ENCODE data around the gene NPR3.

NPR3 gene

GRCh38 chr5:32710550-32711361, at the start of gene NPR3:
Gene NPR3, plus strand, starts transcription at chr5:32711321. Its CDS starts 456 bp downstream, at chr5:32711777.
- H3K9me3 ChIP-seq (ENCODE audit: insufficient read depth, low read depth, low read length) = peaks cover 3% of the 10 kb centered on the region; the same call in 1 of the 2 replicates
- peaks cover 11% of the 10 kb centered on the region; the same call in 1 of the 2 replicates for H3K4me1 ChIP-seq (ENCODE audit: insufficient read depth, low read length)
- H3K36me3 ChIP-seq (ENCODE audit: insufficient read depth, low read depth, low read length) = no peaks in the 10 kb centered on the region
- H3K4me3 ChIP-seq (ENCODE audit: low read length) = peak within 1 kb of the TSS; percentile 78
- no peak within 1 kb of the TSS; the same call in 1 of the 2 replicates for H3K9ac ChIP-seq (ENCODE audit: low read depth, low read length)
- peaks cover 83% of the 10 kb centered on the region for H3K27me3 ChIP-seq (ENCODE audit: insufficient read depth, low read length)
- H3K27ac ChIP-seq (ENCODE audit: low read length) = no peak within 1 kb of the TSS

GRCh38 chr5:32664523-32664922, 46.6 kb upstream of the NPR3 start:
- no peak overlapping the region for H3K4me3 ChIP-seq (ENCODE audit: low read length)
- H3K4me1 ChIP-seq (ENCODE audit: insufficient read depth, low read length) = no peaks in the 10 kb centered on the region
- peaks cover 39% of the 10 kb centered on the region for H3K9me3 ChIP-seq (ENCODE audit: insufficient read depth, low read depth, low read length)

GRCh38 chr5:32668552-32668951, 42.6 kb upstream of the NPR3 start:
- Histone ChIP-seq H3K4me1 (ENCODE audit: insufficient read depth, low read length) (no peaks in the 10 kb centered on the region), H3K4me3 (ENCODE audit: low read length) (no peak overlapping the region), H3K36me3 (ENCODE audit: insufficient read depth, low read depth, low read length) (no peaks in the 10 kb centered on the region), H3K27ac (ENCODE audit: low read length) (no peak overlapping the region), H3K9me3 (ENCODE audit: insufficient read depth, low read depth, low read length) (peaks cover 53% of the 10 kb centered on the region), H3K9ac (ENCODE audit: low read depth, low read length) (no peak overlapping the region), H3K27me3 (ENCODE audit: insufficient read depth, low read length) (no peaks in the 10 kb centered on the region)

More at GRCh38 chr5:32664523-32664922, 46.6 kb upstream of the NPR3 start:
- no peaks in the 10 kb centered on the region for H3K27me3 ChIP-seq (ENCODE audit: insufficient read depth, low read length)
- no peaks in the 10 kb centered on the region for H3K36me3 ChIP-seq (ENCODE audit: insufficient read depth, low read depth, low read length)
- no peak overlapping the region for H3K9ac ChIP-seq (ENCODE audit: low read depth, low read length)
- no peak overlapping the region for H3K27ac ChIP-seq (ENCODE audit: low read length)

GRCh38 chr5:32673272-32673671, 37.8 kb upstream of the NPR3 start:
- Histone ChIP-seq H3K27me3 (ENCODE audit: insufficient read depth, low read length) (no peaks in the 10 kb centered on the region), H3K36me3 (ENCODE audit: insufficient read depth, low read depth, low read length) (no peaks in the 10 kb centered on the region), H3K9me3 (ENCODE audit: insufficient read depth, low read depth, low read length) (peaks cover 28% of the 10 kb centered on the region), H3K4me1 (ENCODE audit: insufficient read depth, low read length) (no peaks in the 10 kb centered on the region), H3K9ac (ENCODE audit: low read depth, low read length) (no peak overlapping the region), H3K27ac (ENCODE audit: low read length) (no peak overlapping the region), H3K4me3 (ENCODE audit: low read length) (no peak overlapping the region)

GRCh38 chr5:32677023-32677422, 34.1 kb upstream of the NPR3 start:
- Histone ChIP-seq H3K9me3 (ENCODE audit: insufficient read depth, low read depth, low read length) (peaks cover 8% of the 10 kb centered on the region), H3K27ac (ENCODE audit: low read length) (no peak overlapping the region), H3K4me1 (ENCODE audit: insufficient read depth, low read length) (0 out of 2 replicates have a peak, but pooled peaks cover 6% of the 10 kb centered on the region), H3K36me3 (ENCODE audit: insufficient read depth, low read depth, low read length) (no peaks in the 10 kb centered on the region), H3K9ac (ENCODE audit: low read depth, low read length) (no peak overlapping the region), H3K4me3 (ENCODE audit: low read length) (no peak overlapping the region), H3K27me3 (ENCODE audit: insufficient read depth, low read length) (no peaks in the 10 kb centered on the region)

- no peak overlapping the region for H3K27ac ChIP-seq (ENCODE audit: low read length)
Observed at GRCh38 chr5:32678472-32678871, 32.6 kb upstream of the NPR3 start.

GRCh38 chr5:32679218-32679617, 31.9 kb upstream of the NPR3 start:
- H3K4me1 ChIP-seq (ENCODE audit: insufficient read depth, low read length) = 0 out of 2 replicates have a peak, but pooled peaks cover 6% of the 10 kb centered on the region
- H3K36me3 ChIP-seq (ENCODE audit: insufficient read depth, low read depth, low read length) = no peaks in the 10 kb centered on the region
- no peak overlapping the region for H3K9ac ChIP-seq (ENCODE audit: low read depth, low read length)
- no peaks in the 10 kb centered on the region for H3K27me3 ChIP-seq (ENCODE audit: insufficient read depth, low read length)
- H3K9me3 ChIP-seq (ENCODE audit: insufficient read depth, low read depth, low read length) = peaks cover 12% of the 10 kb centered on the region
- H3K27ac ChIP-seq (ENCODE audit: low read length) = no peak overlapping the region
- H3K4me3 ChIP-seq (ENCODE audit: low read length) = no peak overlapping the region

More at GRCh38 chr5:32678472-32678871, 32.6 kb upstream of the NPR3 start:
- no peaks in the 10 kb centered on the region for H3K27me3 ChIP-seq (ENCODE audit: insufficient read depth, low read length)
- no peak overlapping the region for H3K9ac ChIP-seq (ENCODE audit: low read depth, low read length)
- no peaks in the 10 kb centered on the region for H3K36me3 ChIP-seq (ENCODE audit: insufficient read depth, low read depth, low read length)
- no peak overlapping the region for H3K4me3 ChIP-seq (ENCODE audit: low read length)
- 0 out of 2 replicates have a peak, but pooled peaks cover 6% of the 10 kb centered on the region for H3K4me1 ChIP-seq (ENCODE audit: insufficient read depth, low read length)
- peaks cover 5% of the 10 kb centered on the region for H3K9me3 ChIP-seq (ENCODE audit: insufficient read depth, low read depth, low read length)

GRCh38 chr5:32680183-32680582, 30.9 kb upstream of the NPR3 start:
- Histone ChIP-seq H3K4me3 (ENCODE audit: low read length) (no peak overlapping the region), H3K36me3 (ENCODE audit: insufficient read depth, low read depth, low read length) (no peaks in the 10 kb centered on the region), H3K4me1 (ENCODE audit: insufficient read depth, low read length) (0 out of 2 replicates have a peak, but pooled peaks cover 6% of the 10 kb centered on the region), H3K9ac (ENCODE audit: low read depth, low read length) (no peak overlapping the region), H3K27ac (ENCODE audit: low read length) (no peak overlapping the region), H3K9me3 (ENCODE audit: insufficient read depth, low read depth, low read length) (peaks cover 22% of the 10 kb centered on the region), H3K27me3 (ENCODE audit: insufficient read depth, low read length) (no peaks in the 10 kb centered on the region)

GRCh38 chr5:32683125-32683524, 28.0 kb upstream of the NPR3 start:
- no peaks in the 10 kb centered on the region for H3K36me3 ChIP-seq (ENCODE audit: insufficient read depth, low read depth, low read length)
- H3K4me1 ChIP-seq (ENCODE audit: insufficient read depth, low read length) = 0 out of 2 replicates have a peak, but pooled peaks cover 6% of the 10 kb centered on the region
- no peak overlapping the region for H3K9ac ChIP-seq (ENCODE audit: low read depth, low read length)
- H3K27ac ChIP-seq (ENCODE audit: low read length) = no peak overlapping the region
- H3K4me3 ChIP-seq (ENCODE audit: low read length) = no peak overlapping the region
- no peaks in the 10 kb centered on the region for H3K27me3 ChIP-seq (ENCODE audit: insufficient read depth, low read length)
- peaks cover 24% of the 10 kb centered on the region for H3K9me3 ChIP-seq (ENCODE audit: insufficient read depth, low read depth, low read length)

- Histone ChIP-seq H3K4me1 (ENCODE audit: insufficient read depth, low read length) (0 out of 2 replicates have a peak, but pooled peaks cover 6% of the 10 kb centered on the region), H3K36me3 (ENCODE audit: insufficient read depth, low read depth, low read length) (no peaks in the 10 kb centered on the region), H3K4me3 (ENCODE audit: low read length) (no peak overlapping the region), H3K27ac (ENCODE audit: low read length) (no peak overlapping the region), H3K9ac (ENCODE audit: low read depth, low read length) (no peak overlapping the region), H3K27me3 (ENCODE audit: insufficient read depth, low read length) (no peaks in the 10 kb centered on the region), H3K9me3 (ENCODE audit: insufficient read depth, low read depth, low read length) (peaks cover 24% of the 10 kb centered on the region)
Observed at GRCh38 chr5:32684260-32684659, 26.9 kb upstream of the NPR3 start.

- Histone ChIP-seq H3K27me3 (ENCODE audit: insufficient read depth, low read length) (no peaks in the 10 kb centered on the region), H3K9me3 (ENCODE audit: insufficient read depth, low read depth, low read length) (peaks cover 24% of the 10 kb centered on the region), H3K27ac (ENCODE audit: low read length) (no peak overlapping the region), H3K4me3 (ENCODE audit: low read length) (no peak overlapping the region), H3K36me3 (ENCODE audit: insufficient read depth, low read depth, low read length) (no peaks in the 10 kb centered on the region), H3K9ac (ENCODE audit: low read depth, low read length) (no peak overlapping the region), H3K4me1 (ENCODE audit: insufficient read depth, low read length) (no peaks in the 10 kb centered on the region)
Observed at GRCh38 chr5:32686799-32687498, 24.2 kb upstream of the NPR3 start.

GRCh38 chr5:32687499-32687831, 23.7 kb upstream of the NPR3 start:
- no peaks in the 10 kb centered on the region for H3K36me3 ChIP-seq (ENCODE audit: insufficient read depth, low read depth, low read length)
- no peak overlapping the region for H3K27ac ChIP-seq (ENCODE audit: low read length)
- H3K4me1 ChIP-seq (ENCODE audit: insufficient read depth, low read length) = no peaks in the 10 kb centered on the region
- H3K27me3 ChIP-seq (ENCODE audit: insufficient read depth, low read length) = no peaks in the 10 kb centered on the region
- H3K9ac ChIP-seq (ENCODE audit: low read depth, low read length) = no peak overlapping the region
- no peak overlapping the region for H3K4me3 ChIP-seq (ENCODE audit: low read length)
- peaks cover 24% of the 10 kb centered on the region for H3K9me3 ChIP-seq (ENCODE audit: insufficient read depth, low read depth, low read length)

Measured in iPS-20b (cell line).